Fibroblast of pulmonary artery (primary cell): ENCODE data around the gene EPN3.

Experiments
- DNase-seq: peaks from one replicate; pipeline ENCODE4 v3.0.0-alpha.2; 2010; ENCODE audit warnings: low read depth
- H3K4me3 ChIP-seq: replicated peaks from 2 replicates; pipeline ENCODE4 v1.5.1; 2011; ENCODE audit warnings: low read depth, mild to moderate bottlenecking, control low read depth, low read length, moderate library complexity
- TF ChIP-seq, protein P1 (sequence below): IDR thresholded peaks from 2 replicates; pipeline ENCODE4 v1.5.1; 2011; ENCODE audit warnings: mild to moderate bottlenecking, control low read depth, low read length, inconsistent platforms; ENCODE audit errors: missing control alignments

Gene EPN3

GRCh38 chr17:50549256-50549941 lies 16.9 kb downstream of the EPN3 start:
- no peak overlapping the region for H3K4me3 ChIP-seq
- no peak for DNase-seq
- TF ChIP-seq, protein P1, sequence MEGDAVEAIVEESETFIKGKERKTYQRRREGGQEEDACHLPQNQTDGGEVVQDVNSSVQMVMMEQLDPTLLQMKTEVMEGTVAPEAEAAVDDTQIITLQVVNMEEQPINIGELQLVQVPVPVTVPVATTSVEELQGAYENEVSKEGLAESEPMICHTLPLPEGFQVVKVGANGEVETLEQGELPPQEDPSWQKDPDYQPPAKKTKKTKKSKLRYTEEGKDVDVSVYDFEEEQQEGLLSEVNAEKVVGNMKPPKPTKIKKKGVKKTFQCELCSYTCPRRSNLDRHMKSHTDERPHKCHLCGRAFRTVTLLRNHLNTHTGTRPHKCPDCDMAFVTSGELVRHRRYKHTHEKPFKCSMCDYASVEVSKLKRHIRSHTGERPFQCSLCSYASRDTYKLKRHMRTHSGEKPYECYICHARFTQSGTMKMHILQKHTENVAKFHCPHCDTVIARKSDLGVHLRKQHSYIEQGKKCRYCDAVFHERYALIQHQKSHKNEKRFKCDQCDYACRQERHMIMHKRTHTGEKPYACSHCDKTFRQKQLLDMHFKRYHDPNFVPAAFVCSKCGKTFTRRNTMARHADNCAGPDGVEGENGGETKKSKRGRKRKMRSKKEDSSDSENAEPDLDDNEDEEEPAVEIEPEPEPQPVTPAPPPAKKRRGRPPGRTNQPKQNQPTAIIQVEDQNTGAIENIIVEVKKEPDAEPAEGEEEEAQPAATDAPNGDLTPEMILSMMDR = no peak

- TF ChIP-seq, protein P1 = no peak
- DNase-seq = no peak
These were observed 17.4 kb downstream of the EPN3 start for GRCh38 chr17:50549969-50550368.

DNA sequence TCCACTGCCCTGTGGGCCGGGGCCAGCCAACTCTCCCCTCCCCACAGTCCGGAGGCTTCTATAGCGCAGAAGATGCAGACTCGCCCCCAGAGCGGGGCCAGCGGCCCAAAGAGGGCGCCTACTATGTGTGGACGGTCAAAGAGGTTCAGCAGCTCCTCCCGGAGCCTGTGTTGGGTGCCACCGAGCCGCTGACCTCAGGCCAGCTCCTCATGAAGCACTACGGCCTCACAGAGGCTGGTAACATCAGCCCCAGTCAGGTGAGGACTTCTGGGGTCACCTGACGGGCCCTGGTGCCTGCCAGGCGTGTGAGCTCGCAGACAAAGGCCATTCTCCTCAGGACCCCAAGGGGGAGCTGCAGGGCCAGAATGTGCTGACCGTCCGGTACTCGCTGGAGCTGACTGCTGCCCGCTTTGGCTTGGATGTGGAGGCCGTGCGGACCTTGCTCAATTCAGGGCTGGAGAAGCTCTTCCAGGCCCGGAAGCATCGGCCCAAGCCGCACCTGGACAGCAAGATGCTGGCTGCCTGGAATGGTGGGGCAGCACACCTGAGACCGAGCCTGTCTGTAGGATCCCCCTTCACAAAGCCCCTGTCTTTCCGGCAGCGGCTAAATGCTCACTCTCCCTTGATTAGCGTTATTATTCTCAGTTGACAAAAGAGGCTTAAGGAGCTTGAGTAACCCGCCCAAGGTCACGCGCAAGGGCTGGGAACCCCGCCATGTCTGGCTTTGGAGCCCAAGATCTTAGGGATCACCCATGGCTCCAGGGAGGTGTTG lies 18.3 kb downstream of the EPN3 start:
- peak; percentile 93 for DNase-seq
- TF ChIP-seq, protein P1 = peak; percentile 91
- no peak overlapping the region for H3K4me3 ChIP-seq

More at GRCh38 chr17:50549969-50550368, 17.4 kb downstream of the EPN3 start:
- H3K4me3 ChIP-seq = no peak overlapping the region

- DNase-seq = no peak
- TF ChIP-seq, protein P1 = no peak
- no peak overlapping the region for H3K4me3 ChIP-seq
These were observed 18.9 kb downstream of the EPN3 start for GRCh38 chr17:50551433-50551815.

- no peak for DNase-seq
- H3K4me3 ChIP-seq = no peak overlapping the region
- TF ChIP-seq, protein P1 = no peak
These were observed 19.3 kb downstream of the EPN3 start for GRCh38 chr17:50551884-50552283.

- no peak for DNase-seq
- TF ChIP-seq, protein P1 = no peak
- no peak overlapping the region for H3K4me3 ChIP-seq
These were observed 21.7 kb downstream of the EPN3 start for GRCh38 chr17:50554201-50554600.
